SU-DHL-6 (cell line): Measurements from ENCODE around the gene PLEKHG3.

Experiments
- H2AFZ ChIP-seq: fragments of 200-600 bp; sonication (generic); 2 replicates; pipeline ENCODE4 v1.6.1; 2014; ENCODE audit warnings: low read depth, mild to moderate bottlenecking, moderate library complexity, mixed read lengths, antibody characterized with exemption, low read length; ENCODE audit not compliant: severe bottlenecking
- H3F3A ChIP-seq: fragments of 200-600 bp; shearing (Covaris generic); 2 replicates; pipeline ENCODE4 v1.6.0; 2016; ENCODE audit warnings: antibody characterized with exemption, mild to moderate bottlenecking; ENCODE audit not compliant: insufficient read depth
- H3K27ac ChIP-seq: fragments of 200-600 bp; sonication (generic); 2 replicates; pipeline ENCODE4 v1.5.1; 2016; ENCODE audit warnings: low read depth, mild to moderate bottlenecking, low read length, moderate library complexity, mixed read lengths
- H3K27me3 ChIP-seq: fragments of 200-600 bp; sonication (generic), shearing (Covaris generic); 2 replicates; pipeline ENCODE4 v1.6.0; 2014; ENCODE audit warnings: mild to moderate bottlenecking, low read length
- H3K36me3 ChIP-seq: fragments of 200-600 bp; sonication (generic); 2 replicates; pipeline ENCODE4 v1.6.1; 2014; ENCODE audit warnings: mild to moderate bottlenecking, low read length, mixed read lengths
- H3K4me2 ChIP-seq: fragments of 300-600, 200-600 bp; shearing (Covaris generic), sonication (generic); 2 replicates; pipeline ENCODE4 v1.6.0; 2014; ENCODE audit warnings: low read length, low read depth, mild to moderate bottlenecking; ENCODE audit not compliant: poor library complexity, severe bottlenecking
- H3K4me3 ChIP-seq: fragments of 200-600 bp; sonication (generic); 2 replicates; pipeline ENCODE4 v1.5.1; 2014; ENCODE audit warnings: antibody characterized with exemption, low read length, mild to moderate bottlenecking, mixed read lengths; ENCODE audit not compliant: insufficient read depth, poor library complexity, severe bottlenecking
- H3K79me2 ChIP-seq: fragments of 200-600 bp; sonication (generic); 2 replicates; pipeline ENCODE4 v1.6.1; 2014; ENCODE audit warnings: mild to moderate bottlenecking, low read length, moderate library complexity; ENCODE audit not compliant: insufficient read depth
- H3K9ac ChIP-seq: fragments of 200-600 bp; sonication (generic); 2 replicates; pipeline ENCODE4 v1.7.0; 2014; ENCODE audit warnings: mild to moderate bottlenecking, low read length
- H3K9me2 ChIP-seq: fragments of 200-600 bp; sonication (generic); replicated peaks from 2 replicates; pipeline ENCODE4 v1.6.1; 2014; ENCODE audit warnings: low read length; ENCODE audit not compliant: insufficient read depth
- H3K9me3 ChIP-seq: fragments of 200-600 bp; sonication (generic); 2 replicates; pipeline ENCODE4 v1.6.1; 2014; ENCODE audit warnings: low read length, mixed read lengths; ENCODE audit not compliant: insufficient read depth
- H4K20me1 ChIP-seq: fragments of 200-600 bp; sonication (generic); 2 replicates; pipeline ENCODE4 v1.6.1; 2014; ENCODE audit warnings: low read depth, mild to moderate bottlenecking, antibody characterized with exemption, low read length, moderate library complexity, mixed read lengths
- EZH2phosphoT487 ChIP-seq: fragments of 200-600 bp; sonication (generic), shearing (Covaris generic); conservative IDR thresholded peaks from 2 replicates; pipeline ENCODE4 v1.6.1; 2018; ENCODE audit warnings: mild to moderate bottlenecking, antibody characterized with exemption, low read length, moderate library complexity, mixed read lengths
- TF ChIP-seq, protein P1 (sequence below): fragments of 200-600 bp; sonication (generic); IDR thresholded peaks from one replicate; pipeline ENCODE4 v1.5.1; 2017; ENCODE audit warnings: antibody characterized with exemption, mild to moderate bottlenecking, low read length, moderate library complexity; ENCODE audit not compliant: insufficient read depth, poor library complexity, severe bottlenecking

The PLEKHG3 gene

DNA sequence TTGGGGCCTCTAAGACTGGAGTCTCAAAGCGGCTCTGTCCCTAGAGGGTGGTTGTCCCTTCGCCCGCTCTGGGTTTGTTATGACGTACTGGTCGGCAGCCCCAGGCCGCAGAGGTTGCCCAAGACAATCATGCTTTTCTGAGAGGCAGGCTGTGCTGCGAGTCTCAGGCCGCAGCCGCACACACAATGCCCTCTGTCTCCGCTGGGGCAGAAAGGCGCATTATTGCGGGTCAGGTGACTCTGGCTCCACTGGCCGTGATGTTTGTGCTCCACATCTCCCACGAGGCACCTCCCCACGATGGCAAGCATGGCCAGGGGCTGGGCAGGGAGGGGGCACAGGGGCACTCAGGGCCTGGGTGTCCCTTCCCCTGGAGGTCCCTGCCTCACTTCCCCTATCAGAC lies 21.0 kb upstream of the PLEKHG3 start:
- H2AFZ ChIP-seq = no peak overlapping the region
- no peaks in the 10 kb centered on the region for H4K20me1 ChIP-seq
- no peaks in the 10 kb centered on the region for H3F3A ChIP-seq
- TF ChIP-seq, protein P1, sequence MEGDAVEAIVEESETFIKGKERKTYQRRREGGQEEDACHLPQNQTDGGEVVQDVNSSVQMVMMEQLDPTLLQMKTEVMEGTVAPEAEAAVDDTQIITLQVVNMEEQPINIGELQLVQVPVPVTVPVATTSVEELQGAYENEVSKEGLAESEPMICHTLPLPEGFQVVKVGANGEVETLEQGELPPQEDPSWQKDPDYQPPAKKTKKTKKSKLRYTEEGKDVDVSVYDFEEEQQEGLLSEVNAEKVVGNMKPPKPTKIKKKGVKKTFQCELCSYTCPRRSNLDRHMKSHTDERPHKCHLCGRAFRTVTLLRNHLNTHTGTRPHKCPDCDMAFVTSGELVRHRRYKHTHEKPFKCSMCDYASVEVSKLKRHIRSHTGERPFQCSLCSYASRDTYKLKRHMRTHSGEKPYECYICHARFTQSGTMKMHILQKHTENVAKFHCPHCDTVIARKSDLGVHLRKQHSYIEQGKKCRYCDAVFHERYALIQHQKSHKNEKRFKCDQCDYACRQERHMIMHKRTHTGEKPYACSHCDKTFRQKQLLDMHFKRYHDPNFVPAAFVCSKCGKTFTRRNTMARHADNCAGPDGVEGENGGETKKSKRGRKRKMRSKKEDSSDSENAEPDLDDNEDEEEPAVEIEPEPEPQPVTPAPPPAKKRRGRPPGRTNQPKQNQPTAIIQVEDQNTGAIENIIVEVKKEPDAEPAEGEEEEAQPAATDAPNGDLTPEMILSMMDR = no peak
- no peaks in the 10 kb centered on the region for H3K9me3 ChIP-seq
- H3K27me3 ChIP-seq = no peaks in the 10 kb centered on the region
- no peak overlapping the region for H3K27ac ChIP-seq
- no peaks in the 10 kb centered on the region for H3K9me2 ChIP-seq
- no peak overlapping the region for H3K4me3 ChIP-seq
- no peaks in the 10 kb centered on the region for H3K36me3 ChIP-seq
- no peaks in the 10 kb centered on the region for H3K79me2 ChIP-seq
- H3K9ac ChIP-seq = no peak overlapping the region
- H3K4me2 ChIP-seq = no peak overlapping the region

DNA sequence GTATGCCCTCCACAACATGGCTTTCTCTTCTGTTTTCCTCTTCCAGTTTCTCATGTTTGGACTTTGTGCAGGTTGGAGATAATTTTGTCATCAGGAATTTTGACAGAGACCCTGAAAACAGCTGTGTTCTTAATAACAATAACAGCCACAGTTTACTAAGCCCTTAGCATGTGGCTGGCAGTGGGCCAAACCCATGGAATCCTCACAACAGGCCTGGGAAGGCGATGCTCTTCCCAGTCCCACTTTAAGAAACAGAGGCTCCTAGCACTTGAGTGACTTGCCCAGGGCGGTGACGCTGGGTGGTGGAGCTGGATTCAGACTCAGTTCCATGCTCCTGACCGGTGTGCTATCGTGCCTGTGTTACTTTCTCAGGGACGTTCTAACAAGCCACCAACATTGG lies 20.1 kb upstream of the PLEKHG3 start:
- H3K9ac ChIP-seq = no peak overlapping the region
- no peak overlapping the region for H3K4me3 ChIP-seq
- H3K27me3 ChIP-seq = no peaks in the 10 kb centered on the region

DNA sequence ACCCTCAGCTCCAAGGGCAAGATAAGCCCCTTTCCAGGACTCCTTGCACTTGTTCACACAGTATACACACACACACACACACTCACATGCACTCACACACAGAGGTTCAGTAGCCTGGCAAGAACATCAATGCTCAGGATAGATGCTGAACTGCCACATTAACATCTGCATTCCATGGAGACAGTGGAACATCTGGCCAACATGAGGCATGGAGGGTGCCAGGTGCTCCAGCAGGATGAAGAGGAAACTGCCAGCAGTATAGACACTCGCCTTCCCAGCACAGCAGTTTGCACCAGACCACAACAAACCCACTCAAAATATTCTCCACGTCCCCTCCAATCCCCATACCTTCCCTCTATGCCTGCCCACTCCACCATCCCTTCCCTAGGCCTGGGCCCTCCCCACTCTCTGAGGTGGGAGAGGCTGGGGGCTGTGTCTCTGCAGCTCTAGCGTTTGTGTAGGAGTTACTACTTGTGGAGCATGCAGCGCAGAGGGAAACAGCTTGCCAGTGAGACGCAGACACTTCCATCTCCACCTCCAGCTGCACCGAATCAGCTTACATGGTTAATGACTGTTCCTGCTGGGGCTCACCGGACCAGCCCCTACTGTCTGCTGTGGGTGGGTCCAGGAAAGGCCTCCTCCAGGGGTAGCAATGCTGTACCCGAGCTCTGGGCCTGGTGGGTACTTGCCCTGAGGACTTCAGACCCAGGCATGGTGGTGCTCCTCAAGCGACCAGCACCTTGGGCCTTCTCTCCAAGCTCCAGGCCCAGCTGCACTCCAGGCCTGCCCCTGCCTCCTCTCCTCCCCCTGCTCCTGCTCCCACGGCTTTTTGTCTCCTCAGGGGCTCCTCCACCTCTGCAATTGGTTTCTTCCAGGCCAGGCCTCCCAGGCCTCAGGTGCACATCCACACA lies 18.6 kb upstream of the PLEKHG3 start:
- no peaks in the 10 kb centered on the region for H3F3A ChIP-seq
- no peaks in the 10 kb centered on the region for H3K36me3 ChIP-seq
- no peak overlapping the region for H3K27ac ChIP-seq
- TF ChIP-seq, protein P1 = no peak
- no peak for TF ChIP-seq EZH2phosphoT487
- H3K9me3 ChIP-seq = no peaks in the 10 kb centered on the region
- no peak overlapping the region for H3K4me3 ChIP-seq
- H3K27me3 ChIP-seq = no peaks in the 10 kb centered on the region
- H3K9ac ChIP-seq = no peak overlapping the region
- no peak overlapping the region for H3K4me2 ChIP-seq
- H3K9me2 ChIP-seq = no peaks in the 10 kb centered on the region
- no peak overlapping the region for H2AFZ ChIP-seq
- no peaks in the 10 kb centered on the region for H3K79me2 ChIP-seq
- H4K20me1 ChIP-seq = no peaks in the 10 kb centered on the region

More for the DNA sequence above, 20.1 kb upstream of the PLEKHG3 start:
- H3K9me2 ChIP-seq = no peaks in the 10 kb centered on the region
- H4K20me1 ChIP-seq = no peaks in the 10 kb centered on the region
- H3K4me2 ChIP-seq = no peak overlapping the region
- no peaks in the 10 kb centered on the region for H3K36me3 ChIP-seq
- TF ChIP-seq, protein P1 = no peak
- TF ChIP-seq EZH2phosphoT487 = no peak
- no peak overlapping the region for H3K27ac ChIP-seq
- no peaks in the 10 kb centered on the region for H3K79me2 ChIP-seq
- no peak overlapping the region for H2AFZ ChIP-seq
- H3F3A ChIP-seq = no peaks in the 10 kb centered on the region
- H3K9me3 ChIP-seq = no peaks in the 10 kb centered on the region
